ENCODE data around the gene MASP1. TPM values are rescaled to one million over a fixed set of nuclear protein-coding genes. Genes with fewer than 3 reads are reported as not detected.

The MASP1 gene
- total and polyA plus RNA-seq, 2 experiments from 2014 or later = 1.6 to 3.0 TPM

DNA sequence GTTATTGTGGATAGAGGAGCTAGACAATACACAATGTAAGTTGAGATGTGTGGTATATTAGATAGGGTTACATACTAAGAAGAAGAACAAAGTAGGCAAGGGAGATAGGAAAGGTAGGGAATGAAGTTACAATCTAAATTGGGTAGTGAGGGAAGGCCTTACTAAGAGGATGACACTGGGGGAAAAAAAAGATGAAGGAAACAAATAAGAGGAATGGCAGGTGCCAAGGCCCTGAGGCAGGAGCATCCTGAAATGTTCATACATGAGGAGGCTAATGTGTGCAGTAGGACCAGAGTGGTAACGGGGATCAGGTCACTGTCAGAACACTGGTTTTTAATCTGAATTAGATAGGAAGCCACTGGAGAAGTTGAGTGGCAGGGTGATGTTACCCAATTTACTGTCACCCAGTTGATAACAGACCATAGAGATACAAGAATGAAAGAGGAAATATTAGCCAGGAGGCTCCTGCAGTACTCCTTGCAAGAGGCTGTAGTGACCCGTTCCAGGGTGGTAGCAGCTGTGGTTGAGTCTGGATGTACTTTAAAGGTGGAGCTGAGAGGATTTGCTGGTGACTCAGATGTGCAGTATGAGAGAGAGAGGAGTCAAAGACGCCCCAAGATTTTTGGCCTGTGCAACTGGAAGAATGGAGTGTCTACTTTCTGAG, 79.9 kb downstream of the MASP1 start:
- Mint-ChIP-seq H3K27ac (no peak overlapping the region), H3K27me3 (ENCODE audit: insufficient read depth, low read depth, poor library complexity) (peaks cover 7% of the 10 kb centered on the region), H3K4me1 (peaks cover 16% of the 10 kb centered on the region), H3K9me3 (peaks cover 19% of the 10 kb centered on the region), H3K4me3 (no peak overlapping the region), H3K36me3 (ENCODE audit: low read depth) (peaks cover 21% of the 10 kb centered on the region)
- Histone ChIP-seq H4K20me1 (replicated peaks; ENCODE audit: insufficient read depth) (no peaks in the 10 kb centered on the region), H3K9me2 (ENCODE audit: insufficient read depth) (peaks cover 23% of the 10 kb centered on the region), H3K4me2 (no peak overlapping the region), H3K27ac (ENCODE audit: low read depth) (no peak overlapping the region), H3K27me3 (ENCODE audit: insufficient read depth) (no peaks in the 10 kb centered on the region), H3F3A (replicated peaks; ENCODE audit: low read depth) (no peaks in the 10 kb centered on the region), H3K4me3 (no peak overlapping the region), H3K36me3 (ENCODE audit: insufficient read depth) (no peaks in the 10 kb centered on the region; the same call in 1 of the 2 replicates), H3K79me2 (replicated peaks; ENCODE audit: insufficient read depth) (no peaks in the 10 kb centered on the region), H3K4me1 (ENCODE audit: insufficient read depth) (peaks cover 18% of the 10 kb centered on the region), H2AFZ (no peak overlapping the region)
- DNase-seq (ENCODE audit: low spot score) = no peak
- ATAC-seq = no peak
- no peak for TF ChIP-seq EZH2 (IDR thresholded peaks at IDR 0.05; ENCODE audit: low read depth, unreplicated experiment)
- TF ChIP-seq EZH2phosphoT487 (IDR thresholded peaks at IDR 0.05; ENCODE audit: unreplicated experiment) = no peak
- no peak for TF ChIP-seq JUNB (IDR thresholded peaks at IDR 0.05; ENCODE audit: unreplicated experiment)
- TF ChIP-seq, protein P1, sequence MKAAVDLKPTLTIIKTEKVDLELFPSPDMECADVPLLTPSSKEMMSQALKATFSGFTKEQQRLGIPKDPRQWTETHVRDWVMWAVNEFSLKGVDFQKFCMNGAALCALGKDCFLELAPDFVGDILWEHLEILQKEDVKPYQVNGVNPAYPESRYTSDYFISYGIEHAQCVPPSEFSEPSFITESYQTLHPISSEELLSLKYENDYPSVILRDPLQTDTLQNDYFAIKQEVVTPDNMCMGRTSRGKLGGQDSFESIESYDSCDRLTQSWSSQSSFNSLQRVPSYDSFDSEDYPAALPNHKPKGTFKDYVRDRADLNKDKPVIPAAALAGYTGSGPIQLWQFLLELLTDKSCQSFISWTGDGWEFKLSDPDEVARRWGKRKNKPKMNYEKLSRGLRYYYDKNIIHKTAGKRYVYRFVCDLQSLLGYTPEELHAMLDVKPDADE (IDR thresholded peaks at IDR 0.05) = no peak
- no peak for TF ChIP-seq ZNF114 (CRISPR knock-in tag; IDR thresholded peaks at IDR 0.05)
- no peak for TF ChIP-seq CREB1 (CRISPR knock-in tag; IDR thresholded peaks at IDR 0.05; ENCODE audit: low read depth)

DNA sequence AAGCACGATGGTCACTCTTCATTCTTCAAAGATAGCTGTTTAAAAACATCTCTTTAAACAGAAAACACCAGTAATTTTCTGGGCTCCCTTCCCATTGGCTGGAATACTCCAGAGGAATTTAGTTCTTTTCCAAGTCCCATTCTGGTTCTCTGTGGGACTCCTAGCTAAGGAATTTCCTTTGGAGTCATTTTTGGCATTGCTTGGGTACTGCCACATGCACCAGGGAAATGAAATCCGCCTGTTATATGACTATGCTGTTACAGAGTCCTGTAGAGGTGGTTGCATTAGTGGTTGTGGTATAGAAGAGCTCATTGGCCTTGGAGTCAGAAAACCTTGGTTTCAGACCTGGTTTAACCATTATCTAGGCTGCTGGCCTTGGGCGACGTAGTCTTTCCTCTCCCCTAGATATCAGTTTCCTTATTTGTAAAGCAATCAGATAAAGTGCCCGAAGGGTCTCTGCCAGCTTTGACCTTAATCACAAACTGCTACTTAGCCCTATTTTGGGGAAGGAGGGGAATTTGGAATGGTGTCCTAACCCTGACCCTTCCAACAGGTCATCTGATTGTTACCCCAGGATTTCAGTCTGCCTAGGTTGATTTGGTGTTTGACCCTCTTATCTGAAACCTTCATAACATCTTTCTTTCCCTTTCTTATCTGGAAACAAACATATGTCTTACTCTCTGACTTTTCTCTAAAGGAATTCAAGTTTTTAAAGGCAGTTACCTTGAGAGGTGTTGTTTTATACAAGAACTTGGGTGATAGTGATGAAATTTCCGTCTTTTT, 80.8 kb downstream of the MASP1 start:
- H4K20me1 ChIP-seq (replicated peaks; ENCODE audit: insufficient read depth) = no peaks in the 10 kb centered on the region
- peaks cover 25% of the 10 kb centered on the region for H3K9me3 Mint-ChIP-seq
- H3K4me3 Mint-ChIP-seq = no peak overlapping the region
- no peak overlapping the region for H3K27ac ChIP-seq (ENCODE audit: low read depth)
- H3K27me3 Mint-ChIP-seq (ENCODE audit: insufficient read depth, low read depth, poor library complexity) = peaks cover 5% of the 10 kb centered on the region
- no peaks in the 10 kb centered on the region for H3K27me3 ChIP-seq (ENCODE audit: insufficient read depth)
- H3K36me3 ChIP-seq (ENCODE audit: insufficient read depth) = no peaks in the 10 kb centered on the region; the same call in 1 of the 2 replicates
- H3K4me1 ChIP-seq (ENCODE audit: insufficient read depth) = peaks cover 18% of the 10 kb centered on the region
- no peaks in the 10 kb centered on the region for H3K79me2 ChIP-seq (replicated peaks; ENCODE audit: insufficient read depth)
- H3K4me1 Mint-ChIP-seq = peaks cover 16% of the 10 kb centered on the region
- peaks cover 23% of the 10 kb centered on the region for H3K9me2 ChIP-seq (ENCODE audit: insufficient read depth)
- H3K27ac Mint-ChIP-seq = no peak overlapping the region
- peak overlapping the region; percentile 5; the same call in 1 of the 2 replicates for H3K4me2 ChIP-seq
- H2AFZ ChIP-seq = no peak overlapping the region
- no peak overlapping the region for H3K4me3 ChIP-seq
- DNase-seq (ENCODE audit: low spot score) (peak; percentile 72), ATAC-seq (peak; percentile 75)
- H3K36me3 Mint-ChIP-seq (ENCODE audit: low read depth) = peaks cover 28% of the 10 kb centered on the region
- H3F3A ChIP-seq (replicated peaks; ENCODE audit: low read depth) = no peaks in the 10 kb centered on the region
- no peak for TF ChIP-seq JUNB (IDR thresholded peaks at IDR 0.05; ENCODE audit: unreplicated experiment)
- TF ChIP-seq, protein P2, sequence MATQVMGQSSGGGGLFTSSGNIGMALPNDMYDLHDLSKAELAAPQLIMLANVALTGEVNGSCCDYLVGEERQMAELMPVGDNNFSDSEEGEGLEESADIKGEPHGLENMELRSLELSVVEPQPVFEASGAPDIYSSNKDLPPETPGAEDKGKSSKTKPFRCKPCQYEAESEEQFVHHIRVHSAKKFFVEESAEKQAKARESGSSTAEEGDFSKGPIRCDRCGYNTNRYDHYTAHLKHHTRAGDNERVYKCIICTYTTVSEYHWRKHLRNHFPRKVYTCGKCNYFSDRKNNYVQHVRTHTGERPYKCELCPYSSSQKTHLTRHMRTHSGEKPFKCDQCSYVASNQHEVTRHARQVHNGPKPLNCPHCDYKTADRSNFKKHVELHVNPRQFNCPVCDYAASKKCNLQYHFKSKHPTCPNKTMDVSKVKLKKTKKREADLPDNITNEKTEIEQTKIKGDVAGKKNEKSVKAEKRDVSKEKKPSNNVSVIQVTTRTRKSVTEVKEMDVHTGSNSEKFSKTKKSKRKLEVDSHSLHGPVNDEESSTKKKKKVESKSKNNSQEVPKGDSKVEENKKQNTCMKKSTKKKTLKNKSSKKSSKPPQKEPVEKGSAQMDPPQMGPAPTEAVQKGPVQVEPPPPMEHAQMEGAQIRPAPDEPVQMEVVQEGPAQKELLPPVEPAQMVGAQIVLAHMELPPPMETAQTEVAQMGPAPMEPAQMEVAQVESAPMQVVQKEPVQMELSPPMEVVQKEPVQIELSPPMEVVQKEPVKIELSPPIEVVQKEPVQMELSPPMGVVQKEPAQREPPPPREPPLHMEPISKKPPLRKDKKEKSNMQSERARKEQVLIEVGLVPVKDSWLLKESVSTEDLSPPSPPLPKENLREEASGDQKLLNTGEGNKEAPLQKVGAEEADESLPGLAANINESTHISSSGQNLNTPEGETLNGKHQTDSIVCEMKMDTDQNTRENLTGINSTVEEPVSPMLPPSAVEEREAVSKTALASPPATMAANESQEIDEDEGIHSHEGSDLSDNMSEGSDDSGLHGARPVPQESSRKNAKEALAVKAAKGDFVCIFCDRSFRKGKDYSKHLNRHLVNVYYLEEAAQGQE (IDR thresholded peaks at IDR 0.05; ENCODE audit: unreplicated experiment) = no peak
- TF ChIP-seq STAT1 (IDR thresholded peaks at IDR 0.05; ENCODE audit: unreplicated experiment) = no peak
- TF ChIP-seq ZNF331 (CRISPR knock-in tag; IDR thresholded peaks at IDR 0.05; ENCODE audit: low read depth) = no peak
